Smooth muscle cell of the coronary artery (primary cell): ENCODE results near the gene WDR45. TPM values are rescaled to one million over a fixed set of nuclear protein-coding genes. Genes with fewer than 3 reads are reported as not detected.

Experiments used
- total RNA-seq: library from RNA; depleted of rRNA; stranded (reverse); fragments of >200 nt; gene quantifications from 2 replicates; pipeline ENCODE4 v1.2.3, GENCODE V29; 2014; ENCODE audit warnings: low replicate concordance

WDR45 gene
- 35.6 and 46.3 TPM in 2 replicates for total RNA-seq

GRCh38 chrX:49079489-49080428 is at the start of gene WDR45:
Gene WDR45 (minus strand): TSS chrX:49079887. CDS start chrX:49078095, 1,792 bp downstream.

GRCh38 chrX:49073601-49074575 is 5.8 kb downstream of the WDR45 start, which contains the start of gene PRAF2:
Gene PRAF2 (minus strand): TSS chrX:49074002. CDS start chrX:49073987, 15 bp downstream.

GRCh38 chrX:49058794-49059193 is 20.9 kb downstream of the WDR45 start, which contains the start of gene CCDC120:
Gene CCDC120 (plus strand): TSS chrX:49058999. CDS start chrX:49062042, 3,043 bp downstream.

GRCh38 chrX:49043220-49043986 is 36.3 kb downstream of the WDR45 start, which contains the start of gene TFE3:
Gene TFE3 (minus strand): TSS chrX:49043357. CDS start chrX:49043226, 131 bp downstream.

Other genes with a start within 250 kb of the WDR45 start
- 0.15 and 0.23 TPM in 2 replicates for gene PCSK1N, start 244.3 kb downstream of the WDR45 start, total RNA-seq
- gene TIMM17B, start 182.1 kb downstream of the WDR45 start, total RNA-seq = 9.0 and 34.8 TPM in 2 replicates
- 77.9 and 169 TPM in 2 replicates for gene PQBP1, start 182.0 kb downstream of the WDR45 start, total RNA-seq
- gene SLC35A2, start 168.2 kb downstream of the WDR45 start, total RNA-seq = 7.8 and 17.3 TPM in 2 replicates
- 2.3 and 3.0 TPM in 2 replicates for gene PIM2, start 160.9 kb downstream of the WDR45 start, total RNA-seq
- gene OTUD5, start 122.3 kb downstream of the WDR45 start, total RNA-seq = 33.3 and 34.9 TPM in 2 replicates
- 0.45 and 0.59 TPM in 2 replicates for gene KCND1, start 108.0 kb downstream of the WDR45 start, total RNA-seq
- 27.9 and 28.1 TPM in 2 replicates for gene GRIPAP1, start 77.6 kb downstream of the WDR45 start, total RNA-seq
- 19.7 and 47.7 TPM in 2 replicates for gene TFE3, start 36.5 kb downstream of the WDR45 start, total RNA-seq
- under 0.01 and 0.38 TPM in 2 replicates for gene CCDC120, start 20.9 kb downstream of the WDR45 start, total RNA-seq
- gene PRAF2, start 5.9 kb downstream of the WDR45 start, total RNA-seq = 5.9 and 7.7 TPM in 2 replicates
- gene GPKOW, start 43.8 kb upstream of the WDR45 start, total RNA-seq = 15.3 and 21.6 TPM in 2 replicates
- 0.82 and 1.7 TPM in 2 replicates for gene MAGIX, start 82.9 kb upstream of the WDR45 start, total RNA-seq
- 15.9 and 17.5 TPM in 2 replicates for gene PLP2, start 92.0 kb upstream of the WDR45 start, total RNA-seq
- 3.0 and 4.1 TPM in 2 replicates for gene PRICKLE3, start 106.5 kb upstream of the WDR45 start, total RNA-seq
- gene SYP, start 120.3 kb upstream of the WDR45 start, total RNA-seq = 0.08 and 0.12 TPM in 2 replicates
- gene CACNA1F, start 153.5 kb upstream of the WDR45 start, total RNA-seq = not detected in 2 replicates
- 6.2 and 7.6 TPM in 2 replicates for gene CCDC22, start 155.6 kb upstream of the WDR45 start, total RNA-seq
- not detected in 2 replicates for gene FOXP3, start 184.8 kb upstream of the WDR45 start, total RNA-seq
- 4.4 and 16.7 TPM in 2 replicates for gene PPP1R3F, start 189.9 kb upstream of the WDR45 start, total RNA-seq
- not detected in 2 replicates for gene GAGE10, start 223.8 kb upstream of the WDR45 start, total RNA-seq
- not detected in 2 replicates for gene GAGE12J, start 242.2 kb upstream of the WDR45 start, total RNA-seq